GM19455 (cell line): ENCODE results near the gene PPIG.
"Not testable (repeated sequence)": the region's sequence is repeated elsewhere in the genome, so short reads cannot be mapped to it uniquely, and the experiment has no call there.

Source experiments
- ATAC-seq: cut with Tn5 transposase; IDR thresholded peaks from one replicate; pipeline ENCODE4 v1.9.1; 2021; ENCODE audit not compliant: unreplicated experiment

Gene PPIG

GRCh38 chr2:169663247-169663646, 79.1 kb downstream of the PPIG start:
- ATAC-seq, result no peak

- no peak for ATAC-seq
Observed at GRCh38 chr2:169664600-169664977, 80.4 kb downstream of the PPIG start.

GRCh38 chr2:169664978-169665930, 81.1 kb downstream of the PPIG start:
- ATAC-seq, result no peak

- ATAC-seq, result no peak
Observed at GRCh38 chr2:169667583-169667982, 83.4 kb downstream of the PPIG start.

- ATAC-seq, result no peak
Observed at GRCh38 chr2:169670215-169670651, 86.1 kb downstream of the PPIG start.

- ATAC-seq, result no peak
Observed at GRCh38 chr2:169670937-169671336, 86.8 kb downstream of the PPIG start.

- ATAC-seq, result no peak
Observed at GRCh38 chr2:169672406-169672805, 88.3 kb downstream of the PPIG start.

GRCh38 chr2:169673106-169673505, 89.0 kb downstream of the PPIG start:
- ATAC-seq, result no peak

- no peak for ATAC-seq
Observed at GRCh38 chr2:169673921-169674320, 89.8 kb downstream of the PPIG start.

- no peak for ATAC-seq
Observed at GRCh38 chr2:169676357-169676756, 92.2 kb downstream of the PPIG start.

- no peak for ATAC-seq
Observed at GRCh38 chr2:169676850-169677249, 92.7 kb downstream of the PPIG start.

- no peak for ATAC-seq
Observed at GRCh38 chr2:169683054-169683424, 98.9 kb downstream of the PPIG start.

GRCh38 chr2:169683425-169684134, 99.4 kb downstream of the PPIG start:
- no peak for ATAC-seq

GRCh38 chr2:169684135-169684565, 100.0 kb downstream of the PPIG start:
- no peak for ATAC-seq

- ATAC-seq, result not testable (repeated sequence)
Observed at GRCh38 chr2:169684712-169685111, 100.6 kb downstream of the PPIG start.

- ATAC-seq, result not testable (repeated sequence)
Observed at GRCh38 chr2:169686825-169687224, 102.7 kb downstream of the PPIG start.

GRCh38 chr2:169687943-169688342, 103.8 kb downstream of the PPIG start:
- not testable (repeated sequence) for ATAC-seq

- ATAC-seq, result no peak
Observed at GRCh38 chr2:169690958-169691357, 106.8 kb downstream of the PPIG start.
